Stimulated activated CD8-positive, alpha-beta memory T cell treated with anti-CD3 and anti-CD28 coated beads, Interleukin-15, amount 100 ng/mL, for 1 hour (primary cell): ENCODE results near the gene GPR39.

Source experiments
- DNase-seq: peaks from one replicate; pipeline ENCODE4 v3.0.0-alpha.2; 2020; ENCODE audit warnings: low read depth

GPR39 gene

GRCh38 chr2:132605236-132606180 lies 188.9 kb downstream of the GPR39 start:
- no peak for DNase-seq

GRCh38 chr2:132606649-132607048 lies 190.0 kb downstream of the GPR39 start:
- DNase-seq: no peak

- DNase-seq: no peak
These were observed 191.0 kb downstream of the GPR39 start for GRCh38 chr2:132607426-132608090.

GRCh38 chr2:132608311-132608710 lies 191.7 kb downstream of the GPR39 start:
- DNase-seq: no peak

- no peak for DNase-seq
These were observed 192.7 kb downstream of the GPR39 start for GRCh38 chr2:132609101-132609890.

- no peak for DNase-seq
These were observed 195.1 kb downstream of the GPR39 start for GRCh38 chr2:132611719-132612118.

GRCh38 chr2:132615329-132616085 lies 198.9 kb downstream of the GPR39 start:
- DNase-seq: no peak

GRCh38 chr2:132617989-132618388 lies 201.4 kb downstream of the GPR39 start:
- DNase-seq: no peak

- DNase-seq: no peak
These were observed 202.1 kb downstream of the GPR39 start for GRCh38 chr2:132618734-132619133.

- no peak for DNase-seq
These were observed 203.5 kb downstream of the GPR39 start for GRCh38 chr2:132620115-132620514.

GRCh38 chr2:132621131-132621875 lies 204.7 kb downstream of the GPR39 start:
- no peak for DNase-seq

- no peak for DNase-seq
These were observed 206.7 kb downstream of the GPR39 start for GRCh38 chr2:132623096-132623839.

- DNase-seq: no peak
These were observed 210.9 kb downstream of the GPR39 start for GRCh38 chr2:132627536-132627935.

- DNase-seq: no peak
These were observed 215.5 kb downstream of the GPR39 start for GRCh38 chr2:132632000-132632649.

- DNase-seq: no peak
These were observed 217.0 kb downstream of the GPR39 start for GRCh38 chr2:132633635-132634034.

GRCh38 chr2:132636346-132636745 lies 219.7 kb downstream of the GPR39 start:
- no peak for DNase-seq

- no peak for DNase-seq
These were observed 221.9 kb downstream of the GPR39 start for GRCh38 chr2:132638313-132639040.

GRCh38 chr2:132640116-132640515 lies 223.5 kb downstream of the GPR39 start:
- no peak for DNase-seq

- DNase-seq: no peak
These were observed 225.2 kb downstream of the GPR39 start for GRCh38 chr2:132641819-132642218.
